IMR-90 (cell line): ENCODE results near the gene ALOX12B. TPM values are rescaled to one million over a fixed set of nuclear protein-coding genes. Genes with fewer than 3 reads are reported as not detected.

Experiments used
- ATAC-seq: fragments of 200-7000 bp; cut with Tn5 transposase; 2 replicates; pipeline ENCODE4 v1.9.1; 2020; ENCODE audit warnings: low read depth, mild to moderate bottlenecking, moderate library complexity
- BruUV-seq: library from RNA; stranded (reverse); fragments of 400-500 nt; replicated peaks from 2 replicates; lab custom pipeline; 2021; lab: Mats Ljungman, UMichigan
- CTCF ChIA-PET: fragments of 300-600 bp; formaldehyde crosslinking; extraction: SDS; loops from one replicate; lab custom pipeline; 2021; ENCODE audit warnings: antibody characterized with exemption; lab: Yijun Ruan, JAX
- POLR2A ChIA-PET: fragments of 300-600 bp; sonication (Branson Sonifier 250); formaldehyde crosslinking; loops from one replicate; lab custom pipeline; 2022; ENCODE audit warnings: antibody characterized with exemption; ENCODE audit not compliant: unreplicated experiment; lab: Charles Lee
- DNase-seq: peaks from one replicate; pipeline ENCODE4 v3.0.0; 2013
- H2AFZ ChIP-seq: replicated peaks from 2 replicates; pipeline ENCODE3; 2013; ENCODE audit warnings: low read length, mild to moderate bottlenecking; ENCODE audit not compliant: poor library complexity
- H2AK5ac ChIP-seq: 2 replicates; pipeline ENCODE4 v1.6.1; 2013; ENCODE audit warnings: low read depth, low read length, inconsistent platforms
- H2AK9ac ChIP-seq: replicated peaks from 2 replicates; pipeline ENCODE3; 2013; ENCODE audit warnings: mild to moderate bottlenecking, low read depth, low read length, moderate library complexity; ENCODE audit not compliant: poor library complexity
- H2BK120ac ChIP-seq: 2 replicates; pipeline ENCODE4 v1.6.1; 2013; ENCODE audit warnings: low read depth, low read length, inconsistent platforms
- H2BK15ac ChIP-seq: 3 replicates; pipeline ENCODE4 v1.6.1; 2013; ENCODE audit warnings: low read depth, low read length, inconsistent platforms
- H2BK20ac ChIP-seq: 2 replicates; pipeline ENCODE4 v1.6.1; 2013; ENCODE audit warnings: low read depth, mild to moderate bottlenecking, inconsistent platforms, low read length, moderate library complexity
- H2BK5ac ChIP-seq: 2 replicates; pipeline ENCODE4 v1.6.1; 2013; ENCODE audit warnings: mild to moderate bottlenecking, low read depth, low read length, inconsistent platforms; ENCODE audit not compliant: poor library complexity, severe bottlenecking
- H3K14ac ChIP-seq: replicated peaks from 2 replicates; pipeline ENCODE4 v1.6.1; 2013; ENCODE audit warnings: low read depth, low read length, inconsistent platforms
- H3K18ac ChIP-seq: 2 replicates; pipeline ENCODE4 v1.6.1; 2013; ENCODE audit warnings: low read depth, low read length, control low read depth
- H3K23ac ChIP-seq: 2 replicates; pipeline ENCODE4 v1.6.1; 2013; ENCODE audit warnings: low read depth, low read length, inconsistent platforms
- H3K27ac ChIP-seq: 2 replicates; pipeline ENCODE4 v1.5.1; 2013; ENCODE audit warnings: mild to moderate bottlenecking, control low read depth, low read length; ENCODE audit not compliant: insufficient read depth
- H3K27me3 ChIP-seq: 2 replicates; pipeline ENCODE4 v1.6.1; 2013; ENCODE audit warnings: low read length; ENCODE audit not compliant: control insufficient read depth, insufficient read depth
- H3K36me3 ChIP-seq: 2 replicates; pipeline ENCODE4 v1.6.1; 2013; ENCODE audit warnings: low read length, mixed read lengths; ENCODE audit not compliant: control insufficient read depth, insufficient read depth
- H3K4ac ChIP-seq: 2 replicates; pipeline ENCODE4 v1.6.1; 2013; ENCODE audit warnings: low read depth, low read length, inconsistent platforms
- H3K4me1 ChIP-seq: 2 replicates; pipeline ENCODE4 v1.6.1; 2013; ENCODE audit warnings: low read length, mixed read lengths; ENCODE audit not compliant: control insufficient read depth, insufficient read depth
- H3K4me2 ChIP-seq: 2 replicates; pipeline ENCODE4 v1.6.1; 2013; ENCODE audit warnings: low read depth, mild to moderate bottlenecking, control low read depth, low read length, moderate library complexity
- H3K4me3 ChIP-seq: 2 replicates; pipeline ENCODE4 v1.5.1; 2013; ENCODE audit warnings: low read depth, mild to moderate bottlenecking, control low read depth, low read length, moderate library complexity; ENCODE audit not compliant: insufficient read depth
- H3K56ac ChIP-seq: 2 replicates; pipeline ENCODE4 v1.6.1; 2013; ENCODE audit warnings: low read length, inconsistent platforms; ENCODE audit not compliant: insufficient read depth; ENCODE audit errors: extremely low read depth
- H3K79me1 ChIP-seq, 2 experiments: 2 replicates each; pipeline ENCODE4 v1.6.1; 2013; ENCODE audit warnings: low read length in 2 of 2, inconsistent platforms in 1 of 2, low read depth in 1 of 2
- H3K9ac ChIP-seq: 2 replicates; pipeline ENCODE4 v1.6.1; 2013; ENCODE audit warnings: low read depth, low read length, control low read depth
- H3K9me1 ChIP-seq: 2 replicates; pipeline ENCODE4 v1.6.1; 2013; ENCODE audit warnings: low read length, inconsistent platforms; ENCODE audit not compliant: insufficient read depth
- H3K9me3 ChIP-seq: 2 replicates; pipeline ENCODE4 v1.6.1; 2013; ENCODE audit warnings: low read length; ENCODE audit not compliant: control insufficient read depth, insufficient read depth
- H4K20me1 ChIP-seq: 2 replicates; pipeline ENCODE4 v1.6.1; 2013; ENCODE audit warnings: low read length, inconsistent platforms; ENCODE audit not compliant: insufficient read depth
- H4K5ac ChIP-seq: 2 replicates; pipeline ENCODE4 v1.6.1; 2013; ENCODE audit warnings: mild to moderate bottlenecking, low read depth, low read length, control low read depth
- H4K8ac ChIP-seq, 2 experiments: 2 replicates each; pipeline ENCODE4 v1.6.1; 2013; ENCODE audit warnings: low read depth in 2 of 2, low read length in 2 of 2, control low read depth in 1 of 2, inconsistent platforms in 1 of 2
- H4K91ac ChIP-seq: 2 replicates; pipeline ENCODE4 v1.6.1; 2013; ENCODE audit warnings: low read depth, low read length, inconsistent platforms; ENCODE audit not compliant: insufficient read depth
- CEBPB ChIP-seq: IDR thresholded peaks from 2 replicates; pipeline ENCODE4 v1.6.1; 2012; ENCODE audit warnings: low read depth, low read length, improper control_type of control experiment
- CHD1 ChIP-seq: IDR thresholded peaks from 2 replicates; pipeline ENCODE4 v1.6.1; 2012; ENCODE audit warnings: low read depth, low read length, improper control_type of control experiment
- CTCF ChIP-seq: conservative IDR thresholded peaks from 2 replicates; pipeline ENCODE4 v1.5.1; 2012; ENCODE audit warnings: mild to moderate bottlenecking, low read depth, low read length, improper control_type of control experiment
- FOS ChIP-seq: fragments of 150-350 bp; IDR thresholded peaks from 2 replicates; pipeline ENCODE4 v1.6.1; 2016; ENCODE audit warnings: low read depth, low read length
- MAFK ChIP-seq: IDR thresholded peaks from 2 replicates; pipeline ENCODE4 v1.6.1; 2012; ENCODE audit warnings: low read depth, low read length, improper control_type of control experiment
- MXI1 ChIP-seq: IDR thresholded peaks from 2 replicates; pipeline ENCODE4 v1.6.1; 2012; ENCODE audit warnings: low read depth, mild to moderate bottlenecking, low read length, moderate library complexity, borderline replicate concordance
- NFE2L2 ChIP-seq: fragments of 150-350 bp; IDR thresholded peaks from 2 replicates; pipeline ENCODE4 v1.6.1; 2016; ENCODE audit warnings: low read depth, mild to moderate bottlenecking, low read length
- POLR2A ChIP-seq: IDR thresholded peaks from 2 replicates; pipeline ENCODE4 v1.6.1; 2012; ENCODE audit warnings: mild to moderate bottlenecking, low read depth, low read length
- RAD21 ChIP-seq: IDR thresholded peaks from 2 replicates; pipeline ENCODE4 v1.6.1; 2012; ENCODE audit warnings: low read length, improper control_type of control experiment
- USF2 ChIP-seq: fragments of 150-350 bp; IDR thresholded peaks from 2 replicates; pipeline ENCODE4 v1.6.1; 2017; ENCODE audit warnings: mild to moderate bottlenecking, antibody characterized with exemption, low read length, low read depth
- WGBS, 2 experiments: methylation state at CpG; one replicate each; pipeline versions ENCODE4 v1.1.5 to v1.1.7; 2013; ENCODE audit warnings: missing lambda C conversion rate in 2 of 2; ENCODE audit not compliant: insufficient read length in 1 of 2; ENCODE audit errors: extremely low coverage in 2 of 2; 5-methylcytosine and 5-hydroxymethylcytosine counted together
- dilution Hi-C: fragments of 300-500 bp; cut with HindIII; formaldehyde crosslinking; loops from one replicate; pipeline ENCODE4 v1.14.3; 2018; ENCODE audit warnings: low sequenced_read_pairs; ENCODE audit not compliant: unreplicated experiment
- in situ Hi-C: fragments of 300-500 bp; cut with MboI; formaldehyde crosslinking; loops from 3 replicates; pipeline ENCODE4 v1.14.3; 2019; ENCODE audit warnings: low sequenced_read_pairs, inconsistent platforms, mixed read lengths
- intact Hi-C: fragments of 100-400 bp; cut with micrococcal nuclease; formaldehyde crosslinking; loops from 2 replicates; pipeline ENCODE4 v1.10.0; 2022
- polyA plus RNA-seq, 3 experiments: library from polyadenylated mRNA; depleted of rRNA; stranded (reverse); fragments of >200 nt; gene quantifications; 2 replicates each; pipeline ENCODE4 v1.2.3, GENCODE V29; 2012; ENCODE audit warnings: low replicate concordance in 1 of 3
- total RNA-seq: library from RNA; depleted of rRNA; stranded (reverse); fragments of >200 nt; gene quantifications from 2 replicates; pipeline ENCODE4 v1.2.3, GENCODE V29; 2012

The ALOX12B gene
- total and polyA plus RNA-seq, 2 of the 4 experiments (the other 2 are of a cell fraction) = not detected

- Histone ChIP-seq H3K27me3 (no peaks in the 10 kb centered on the region), H2BK120ac (no peak overlapping the region), H3K56ac (no peak overlapping the region), H2AFZ (peak overlapping the region; percentile 89), H2BK20ac (no peak overlapping the region), H3K4me1 (peaks cover 8% of the 10 kb centered on the region), H2AK5ac (no peak overlapping the region; the same call in 1 of the 2 replicates), H3K79me1 (no peaks in the 10 kb centered on the region; a peak in 1 of 4 replicates), H3K9me1 (peaks cover 7% of the 10 kb centered on the region; the same call in 1 of the 2 replicates), H3K9me3 (no peaks in the 10 kb centered on the region), H3K23ac (peak overlapping the region; percentile 69; the same call in 1 of the 2 replicates), H3K14ac (no peak overlapping the region), H2AK9ac (peak overlapping the region; percentile 90), H3K27ac (no peak overlapping the region), H4K8ac (peak overlapping the region in 1 of 2 experiments; percentile 47; a peak in 1 of 4 replicates), H4K5ac (no peak overlapping the region), H3K4me2 (peak overlapping the region; percentile 95), H3K18ac (no peak overlapping the region), H4K20me1 (peaks cover 2% of the 10 kb centered on the region), H3K9ac (peak overlapping the region; percentile 15; the same call in 1 of the 2 replicates), H3K4me3 (peak overlapping the region; percentile 69), H2BK5ac (no peak overlapping the region), H2BK15ac (no peak overlapping the region), H3K4ac (no peak overlapping the region), H3K36me3 (no peaks in the 10 kb centered on the region), H4K91ac (no peak overlapping the region)
- in situ Hi-C loops (no loop called here), dilution Hi-C loops (no loop called here), intact Hi-C loops (loop anchor here (1.0 to 2.0 kb wide), 4 partner anchors 12 to 96 kb away; no protein-coding TSS in a partner anchor)
- no TSS peak for BruUV-seq
- ATAC-seq (peak; percentile 0), DNase-seq (no peak)
- no peak for TF ChIP-seq MAFK
- TF ChIP-seq CTCF = no peak
- TF ChIP-seq CEBPB = no peak
- no peak for TF ChIP-seq USF2
- no peak for TF ChIP-seq CHD1
- TF ChIP-seq RAD21 = no peak
- TF ChIP-seq NFE2L2 = no peak
- no peak for TF ChIP-seq POLR2A
- TF ChIP-seq MXI1 = no peak
- no peak for TF ChIP-seq FOS
- ChIA-PET POLR2A (no interaction called here), CTCF (no interaction called here)
- 0% methylated on average over 9 of the region's 35 CpGs; no CpG with 5 or more reads in 1 of the 2 experiments for WGBS, 2 experiments
Measured at GRCh38 chr17:8125947-8126490, 38.5 kb upstream of the ALOX12B start.
